ENCODE data around the gene CACHD1.

- no peak for TF ChIP-seq POLR2AphosphoS5 (IDR thresholded peaks at IDR 0.05)
- no peak for TF ChIP-seq CTCF (IDR thresholded peaks at IDR 0.05)
- no peak for TF ChIP-seq POLR2A (IDR thresholded peaks at IDR 0.05)
These were observed 12.2 kb downstream of the CACHD1 start for GRCh38 chr1:64482128-64482527.
